HL-60 (cell line): ENCODE measurements around the gene FGD6.

ENCODE experiments used
- CTCF ChIP-seq: IDR thresholded peaks from one replicate; pipeline ENCODE4 v1.5.1; 2011; ENCODE audit warnings: low read length, control low read depth, inconsistent platforms; ENCODE audit not compliant: insufficient read depth
- POLR2AphosphoS5 ChIP-seq: IDR thresholded peaks from 2 replicates; pipeline ENCODE4 v1.6.1; 2012; ENCODE audit warnings: low read depth
- REST ChIP-seq: IDR thresholded peaks from 2 replicates; pipeline ENCODE4 v1.6.1; 2012; ENCODE audit warnings: low read depth; ENCODE audit not compliant: insufficient replicate concordance
- SPI1 ChIP-seq: IDR thresholded peaks from 2 replicates; pipeline ENCODE4 v1.6.1; 2012; ENCODE audit warnings: low read depth, mild to moderate bottlenecking, borderline replicate concordance

- no peak for TF ChIP-seq CTCF
- no peak for TF ChIP-seq SPI1
- TF ChIP-seq POLR2AphosphoS5, result no peak
- TF ChIP-seq REST, result no peak
Observed at GRCh38 chr12:95168746-95169145, 48.5 kb downstream of the FGD6 start.
